IPS-18c (cell line): ENCODE results near the gene RPL18.
"Not testable (repeated sequence)": the region's sequence is repeated elsewhere in the genome, so short reads cannot be mapped to it uniquely, and the experiment has no call there.

Experiments
- H3K4me3 ChIP-seq: 2 replicates; pipeline ENCODE4 v1.7.0; 2013; ENCODE audit warnings: low read depth, mild to moderate bottlenecking, low read length, moderate library complexity; ENCODE audit not compliant: insufficient read depth
- H3K9me3 ChIP-seq: one replicate; pipeline ENCODE4 v1.6.1; 2013; ENCODE audit warnings: mild to moderate bottlenecking, low read length, moderate library complexity; ENCODE audit not compliant: control insufficient read depth, insufficient read depth

The RPL18 gene

GRCh38 chr19:48634424-48635262, 15.7 kb upstream of the RPL18 start:
- Histone ChIP-seq H3K4me3 (peak overlapping the region; percentile 42), H3K9me3 (no peaks in the 10 kb centered on the region)

GRCh38 chr19:48634036-48634342, 15.0 kb upstream of the RPL18 start:
- Histone ChIP-seq H3K9me3 (no peaks in the 10 kb centered on the region), H3K4me3 (no peak overlapping the region)

- H3K4me3 ChIP-seq = no peak overlapping the region
- no peaks in the 10 kb centered on the region for H3K9me3 ChIP-seq
Observed at GRCh38 chr19:48633148-48634035, 14.4 kb upstream of the RPL18 start.

GRCh38 chr19:48632692-48633147, 13.7 kb upstream of the RPL18 start:
- no peaks in the 10 kb centered on the region for H3K9me3 ChIP-seq
- no peak overlapping the region for H3K4me3 ChIP-seq

- H3K9me3 ChIP-seq = not testable (repeated sequence)
Observed at GRCh38 chr19:48632286-48632685, 13.3 kb upstream of the RPL18 start.

GRCh38 chr19:48631225-48631624, 12.2 kb upstream of the RPL18 start:
- H3K4me3 ChIP-seq = no peak overlapping the region

More at GRCh38 chr19:48632286-48632685, 13.3 kb upstream of the RPL18 start:
- H3K4me3 ChIP-seq = not testable (repeated sequence)

GRCh38 chr19:48630296-48631063, 11.5 kb upstream of the RPL18 start:
- H3K4me3 ChIP-seq = peak overlapping the region; percentile 46
- H3K9me3 ChIP-seq = no peaks in the 10 kb centered on the region

More at GRCh38 chr19:48631225-48631624, 12.2 kb upstream of the RPL18 start:
- no peaks in the 10 kb centered on the region for H3K9me3 ChIP-seq

- no peaks in the 10 kb centered on the region for H3K9me3 ChIP-seq
- peak overlapping the region; percentile 46; the same call in 1 of the 2 replicates for H3K4me3 ChIP-seq
Observed at GRCh38 chr19:48629599-48630295, 10.8 kb upstream of the RPL18 start.

- Histone ChIP-seq H3K9me3 (no peaks in the 10 kb centered on the region), H3K4me3 (no peak overlapping the region)
Observed at GRCh38 chr19:48629297-48629598, 10.3 kb upstream of the RPL18 start.

GRCh38 chr19:48628486-48629296, 9.7 kb upstream of the RPL18 start:
- Histone ChIP-seq H3K4me3 (no peak overlapping the region), H3K9me3 (no peaks in the 10 kb centered on the region)

GRCh38 chr19:48627865-48628314, 8.9 kb upstream of the RPL18 start:
- Histone ChIP-seq H3K9me3 (no peaks in the 10 kb centered on the region), H3K4me3 (no peak overlapping the region)

GRCh38 chr19:48627201-48627864, 8.4 kb upstream of the RPL18 start:
- Histone ChIP-seq H3K4me3 (no peak overlapping the region), H3K9me3 (no peaks in the 10 kb centered on the region)

GRCh38 chr19:48625891-48626327, 6.9 kb upstream of the RPL18 start:
- no peaks in the 10 kb centered on the region for H3K9me3 ChIP-seq
- no peak overlapping the region for H3K4me3 ChIP-seq

- H3K9me3 ChIP-seq = no peaks in the 10 kb centered on the region
- H3K4me3 ChIP-seq = peak overlapping the region; percentile 81
Observed at GRCh38 chr19:48624791-48625723, 6.1 kb upstream of the RPL18 start.
